ENCODE measurements around the gene ZCCHC9. TPM values are rescaled to one million over a fixed set of nuclear protein-coding genes. Genes with fewer than 3 reads are reported as not detected.
"Not testable (repeated sequence)": the region's sequence is repeated elsewhere in the genome, so short reads cannot be mapped to it uniquely, and the experiment has no call there.

The ZCCHC9 gene
- total RNA-seq, 1 donor from 2014 or later = 13.9 TPM

GRCh38 chr5:81305785-81306184, 4.4 kb downstream of the ZCCHC9 start:
- DNase-seq (ENCODE audit: low read depth in 2 of 2) = no peak

DNA sequence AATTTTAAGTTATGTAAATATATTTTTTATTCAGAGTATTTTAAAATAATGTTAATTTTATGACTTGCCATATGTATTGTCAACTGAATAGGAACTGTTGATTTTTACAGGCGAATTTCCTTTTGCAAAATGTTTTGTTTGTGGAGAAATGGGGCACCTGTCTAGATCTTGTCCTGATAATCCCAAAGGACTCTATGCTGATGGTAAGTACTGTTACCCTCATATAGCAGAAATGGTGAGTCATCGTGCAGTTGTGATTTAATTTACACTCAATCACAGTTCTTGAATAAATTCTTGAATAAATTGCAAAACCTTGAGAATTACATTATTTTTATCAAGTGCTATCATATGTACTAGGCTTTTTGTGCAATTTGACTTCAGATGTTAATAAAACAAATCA, 7.4 kb downstream of the ZCCHC9 start:
- DNase-seq (ENCODE audit: low read depth in 2 of 2) = no peak

DNA sequence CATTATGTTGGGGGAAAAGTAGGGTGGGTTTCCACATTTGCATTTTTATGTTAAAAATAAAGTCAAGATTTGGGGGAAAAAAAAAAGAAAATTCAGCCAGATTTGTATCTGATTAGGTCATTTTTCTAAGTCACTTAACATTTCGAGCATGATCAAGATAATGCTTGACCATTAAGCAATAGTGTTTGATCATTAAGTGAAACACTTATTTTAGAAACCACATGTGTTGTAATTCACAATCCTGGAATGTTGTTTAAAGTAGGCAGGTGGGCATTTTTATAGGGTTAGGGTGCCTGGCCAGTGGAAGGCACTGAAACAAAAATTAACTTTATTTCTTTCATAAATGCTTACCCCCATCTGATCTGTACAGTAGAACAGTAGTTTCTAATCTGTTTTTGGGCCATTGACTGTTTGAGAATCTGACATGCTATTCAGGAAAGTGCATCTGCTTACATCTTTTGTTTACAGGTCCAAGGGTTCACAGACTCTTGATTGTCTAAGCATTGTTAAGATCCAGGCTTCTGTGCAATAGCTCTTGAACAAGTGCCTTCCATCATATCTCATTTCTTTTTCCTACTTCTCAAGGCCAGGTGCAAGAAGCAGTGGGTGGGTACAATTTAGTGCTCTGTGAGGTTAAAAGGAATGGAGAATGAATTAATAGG, 9.1 kb downstream of the ZCCHC9 start:
- DNase-seq (ENCODE audit: low read depth in 2 of 2) = no peak

- no peak for DNase-seq (ENCODE audit: low read depth in 2 of 2)
Measured at GRCh38 chr5:81313278-81313677, 11.9 kb downstream of the ZCCHC9 start.

DNA sequence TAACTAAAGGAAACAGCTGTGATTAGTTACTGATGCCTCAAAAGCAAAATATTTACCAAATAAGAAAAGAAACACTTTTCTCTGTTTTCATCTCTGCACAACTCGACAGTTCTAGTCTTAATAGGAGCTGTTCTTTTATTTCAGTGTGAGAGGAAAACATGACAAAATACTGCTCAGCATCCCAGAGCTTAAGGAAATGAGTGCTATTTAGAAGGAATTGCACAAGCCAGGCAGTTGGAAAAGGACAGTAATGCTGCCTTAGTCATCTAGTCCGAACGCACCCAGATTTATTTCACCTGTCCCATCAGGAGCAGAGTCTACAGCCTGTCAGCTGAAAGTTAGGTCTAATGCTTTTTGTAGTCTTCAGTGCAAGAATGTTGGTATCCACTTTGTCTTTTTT, 12.3 kb downstream of the ZCCHC9 start:
- DNase-seq (ENCODE audit: low read depth in 2 of 2) = no peak

DNA sequence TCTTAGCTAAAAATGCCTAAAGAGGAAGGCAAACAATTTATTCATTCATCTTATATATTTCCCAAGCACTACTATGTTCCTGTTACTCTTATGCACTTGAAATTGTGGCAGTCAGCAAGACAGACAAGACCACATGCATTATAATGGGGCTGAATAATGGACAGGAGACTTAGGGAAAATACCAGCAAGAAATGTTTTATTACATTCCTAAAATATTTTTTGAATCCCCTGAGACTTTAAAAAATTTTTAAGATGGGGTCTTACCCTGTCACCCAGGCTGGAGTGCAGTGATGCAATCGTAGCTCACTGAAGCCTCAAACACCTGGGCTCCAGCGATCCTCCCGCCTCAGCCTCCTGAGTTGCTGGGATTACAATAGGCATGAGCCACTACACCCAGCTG, 13.2 kb downstream of the ZCCHC9 start:
- no peak for DNase-seq (ENCODE audit: low read depth in 2 of 2)

GRCh38 chr5:81315336-81315735, 13.9 kb downstream of the ZCCHC9 start:
- no peak for DNase-seq (ENCODE audit: low read depth in 2 of 2)

GRCh38 chr5:81315830-81316229, 14.4 kb downstream of the ZCCHC9 start:
- no peak for DNase-seq (ENCODE audit: low read depth in 2 of 2)

GRCh38 chr5:81316571-81316970, 15.2 kb downstream of the ZCCHC9 start:
- no peak for DNase-seq (ENCODE audit: low read depth in 2 of 2)

DNA sequence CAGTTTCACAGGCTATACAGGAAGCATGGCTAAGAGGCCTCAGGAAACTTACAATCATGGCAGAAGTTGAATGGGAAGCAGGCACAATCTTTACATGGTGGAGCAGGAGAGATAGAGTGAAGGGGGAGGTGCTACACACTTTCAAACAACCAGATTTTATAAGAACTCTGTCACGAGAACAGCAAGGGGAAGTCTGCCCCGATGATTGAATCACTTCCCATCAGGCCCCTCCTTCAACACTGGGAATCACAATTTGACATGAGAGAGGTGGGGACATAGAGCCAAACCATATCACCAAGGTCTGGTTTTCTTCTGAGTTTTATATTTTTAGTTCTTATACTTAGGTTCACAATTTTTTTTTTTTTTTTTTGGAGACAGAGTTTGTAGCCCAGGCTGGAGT, 16.1 kb downstream of the ZCCHC9 start:
- no peak for DNase-seq (ENCODE audit: low read depth in 2 of 2)

GRCh38 chr5:81326554-81326953, 25.2 kb downstream of the ZCCHC9 start:
- DNase-seq (ENCODE audit: low read depth in 2 of 2) = no peak

- no peak for DNase-seq (ENCODE audit: low read depth in 2 of 2)
Measured at GRCh38 chr5:81334304-81335061, 33.1 kb downstream of the ZCCHC9 start.

DNA sequence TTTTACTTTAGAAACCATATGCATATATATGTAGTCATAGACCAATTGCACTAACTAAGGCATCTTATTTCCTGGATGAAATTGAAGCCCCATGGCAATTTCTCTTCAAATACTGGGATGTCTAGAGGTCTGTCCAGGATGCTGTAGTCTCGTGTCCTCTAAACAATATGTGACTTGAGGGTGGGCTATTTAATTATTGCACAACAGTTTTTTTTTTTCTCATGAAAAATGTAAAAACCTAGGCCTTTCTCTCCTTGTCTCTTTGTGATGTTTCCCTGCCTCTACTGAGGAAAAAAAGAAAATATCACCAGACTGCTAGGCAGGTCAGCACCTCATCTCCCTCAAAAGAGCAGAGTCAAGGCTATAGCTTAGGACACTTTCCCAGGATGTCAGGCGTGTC, 34.6 kb downstream of the ZCCHC9 start:
- DNase-seq (ENCODE audit: low read depth in 2 of 2) = no peak

DNA sequence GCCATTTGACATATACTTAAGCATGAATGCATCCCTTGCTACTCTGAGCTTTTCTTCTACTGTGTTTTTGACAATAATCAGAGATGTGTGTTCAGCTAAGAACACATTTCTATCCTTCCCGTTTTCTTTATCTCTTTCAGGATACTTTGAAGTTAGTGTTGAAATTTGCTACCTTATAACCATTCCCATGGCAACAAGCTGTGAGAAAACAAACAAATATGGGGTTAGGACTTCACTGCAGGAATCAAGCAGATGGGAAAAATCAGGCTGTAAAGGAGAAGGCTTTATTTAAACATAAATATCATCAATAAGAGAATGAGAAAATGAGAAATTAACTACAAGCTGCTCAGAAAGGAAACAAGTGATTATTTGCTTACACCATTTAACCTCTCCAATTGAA, 35.2 kb downstream of the ZCCHC9 start:
- no peak for DNase-seq (ENCODE audit: low read depth in 2 of 2)

DNA sequence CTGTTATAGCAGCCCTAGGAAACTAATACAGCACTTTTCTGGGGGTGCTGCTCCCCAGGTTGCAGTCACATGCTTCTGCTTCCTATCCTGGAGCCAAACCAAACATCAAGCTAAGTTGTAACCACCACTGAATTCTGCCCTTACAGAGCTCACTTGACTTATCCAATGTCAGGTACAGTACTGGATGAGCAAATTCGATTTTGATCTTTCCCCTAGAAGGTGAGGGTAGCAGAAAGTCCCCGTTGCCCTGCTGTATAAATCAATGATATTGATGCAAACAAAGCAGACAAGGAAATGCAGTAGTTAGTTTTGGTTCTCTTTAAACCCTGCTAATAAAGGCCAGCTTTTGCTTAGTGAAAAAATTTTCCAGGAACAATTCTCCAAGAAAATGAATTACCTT, 36.4 kb downstream of the ZCCHC9 start:
- no peak for DNase-seq (ENCODE audit: low read depth in 2 of 2)

- not testable (repeated sequence) for DNase-seq (ENCODE audit: low read depth in 2 of 2)
Measured at GRCh38 chr5:81338213-81338612, 36.8 kb downstream of the ZCCHC9 start.

DNA sequence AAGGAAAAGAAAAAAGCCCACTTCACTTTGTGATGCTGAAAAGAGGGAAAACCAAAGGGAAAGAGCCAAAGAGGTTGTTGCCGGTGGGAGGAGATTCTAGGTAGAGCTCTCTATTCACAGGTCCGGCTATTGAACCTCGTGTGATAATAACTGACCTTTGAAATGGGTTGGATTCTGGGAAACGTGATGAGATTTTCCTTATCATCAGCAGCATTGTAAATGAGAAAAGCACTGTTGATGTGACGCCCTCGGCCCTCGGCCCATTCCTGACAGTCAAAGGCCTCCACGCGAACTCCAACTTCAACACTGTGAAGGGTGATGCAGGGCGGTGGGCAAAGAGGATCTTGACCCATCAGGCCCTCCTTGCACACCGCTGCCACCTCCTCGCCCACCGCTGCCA, 43.3 kb downstream of the ZCCHC9 start:
- DNase-seq (ENCODE audit: low read depth in 2 of 2) = no peak

DNA sequence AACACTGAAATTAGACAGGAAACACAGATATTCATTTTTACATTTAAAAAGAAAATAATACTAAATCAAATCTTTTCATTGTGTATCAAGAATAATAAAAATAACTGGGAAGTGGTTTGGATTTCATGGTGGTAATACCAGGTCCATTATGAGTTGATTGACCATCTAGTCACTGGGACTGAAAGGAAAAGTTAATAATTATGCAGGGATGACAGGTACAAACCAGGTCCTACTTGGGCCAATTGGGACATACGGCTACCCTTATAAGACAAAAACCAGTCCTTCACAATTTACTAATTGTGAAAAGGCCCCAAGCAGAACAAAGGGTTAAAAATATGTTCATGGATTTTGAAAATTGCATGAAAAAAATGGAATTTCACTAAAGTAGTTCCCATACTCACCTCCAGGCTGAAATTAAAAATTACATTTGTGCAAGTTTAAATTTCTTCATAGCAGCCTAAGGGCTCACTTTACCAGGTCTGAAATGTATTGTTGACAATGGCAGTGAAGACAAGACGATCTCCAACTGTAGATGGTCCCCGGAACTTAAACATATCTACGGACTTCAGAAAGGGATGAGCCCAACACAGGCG, 44.1 kb downstream of the ZCCHC9 start:
- no peak for DNase-seq (ENCODE audit: low read depth in 2 of 2)

- DNase-seq (ENCODE audit: low read depth in 2 of 2) = no peak
Measured at GRCh38 chr5:81349161-81349560, 47.8 kb downstream of the ZCCHC9 start.

DNA sequence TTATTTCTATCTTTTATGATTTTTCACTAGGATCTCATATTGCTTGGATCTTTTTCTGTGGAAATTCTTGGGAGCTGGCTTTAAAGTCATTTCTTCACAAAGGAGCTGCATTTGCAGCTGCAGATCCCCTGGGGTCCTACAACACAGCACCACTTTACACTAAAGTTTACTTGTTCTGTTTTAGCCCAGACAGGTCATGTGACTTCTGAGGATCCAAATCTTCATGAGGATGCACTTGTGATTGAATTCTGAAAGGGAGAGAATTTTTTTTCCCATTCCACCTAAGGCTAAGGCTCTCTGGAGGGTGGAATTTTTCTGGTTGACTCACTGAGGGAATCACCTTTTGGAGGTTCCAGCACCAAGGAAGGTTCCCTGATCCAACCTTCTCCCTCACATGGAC, 49.1 kb downstream of the ZCCHC9 start:
- DNase-seq (ENCODE audit: low read depth in 2 of 2) = no peak

DNA sequence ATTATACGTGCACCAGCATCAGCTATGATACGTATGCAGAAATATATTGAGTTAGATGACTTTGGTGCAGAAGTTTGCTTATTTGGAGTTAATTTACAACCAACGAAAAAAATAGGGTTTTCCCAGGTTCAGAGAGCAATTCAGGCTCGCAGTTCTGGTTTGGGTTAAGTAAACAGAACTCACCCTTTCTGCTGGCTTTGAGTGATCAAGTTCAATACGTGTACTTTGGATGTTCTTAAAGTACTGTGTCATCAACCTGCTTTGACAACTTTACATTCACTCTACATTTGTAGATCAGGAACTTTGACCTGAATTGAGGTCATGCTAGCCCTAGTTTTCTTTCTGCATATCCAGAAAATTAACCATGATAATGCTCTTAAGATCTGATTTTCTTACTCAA, 51.8 kb downstream of the ZCCHC9 start:
- DNase-seq (ENCODE audit: low read depth in 2 of 2) = no peak

DNA sequence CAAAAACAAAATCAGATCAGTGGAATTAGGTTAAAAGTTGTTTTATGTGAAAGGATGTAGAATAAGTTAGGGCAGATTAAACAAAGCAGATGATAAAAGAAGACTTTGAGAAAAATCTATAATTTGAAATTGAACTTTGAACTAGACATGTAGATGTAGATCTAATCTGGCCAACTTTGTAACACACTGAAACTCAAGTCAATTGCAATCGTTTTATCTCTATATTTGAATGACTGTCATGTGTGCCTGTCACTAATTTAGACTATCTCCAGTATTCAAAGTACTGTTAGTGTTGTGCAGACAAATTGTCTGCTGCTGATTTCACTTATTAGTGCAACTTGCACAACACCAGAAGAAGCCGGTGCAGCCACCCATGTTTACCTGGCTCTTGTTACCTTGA, 52.7 kb downstream of the ZCCHC9 start:
- no peak for DNase-seq (ENCODE audit: low read depth in 2 of 2)

Data from lung microvascular endothelial cell (primary cell).